Measurements from ENCODE around the gene GNG14. TPM values are rescaled to one million over a fixed set of nuclear protein-coding genes. Genes with fewer than 3 reads are reported as not detected.
A peak's percentile ranks its signal among the peaks of the same experiment; 100 is the strongest.

The GNG14 gene
- total and polyA plus RNA-seq, 2 experiments from 2014 or later, result not detected

DNA sequence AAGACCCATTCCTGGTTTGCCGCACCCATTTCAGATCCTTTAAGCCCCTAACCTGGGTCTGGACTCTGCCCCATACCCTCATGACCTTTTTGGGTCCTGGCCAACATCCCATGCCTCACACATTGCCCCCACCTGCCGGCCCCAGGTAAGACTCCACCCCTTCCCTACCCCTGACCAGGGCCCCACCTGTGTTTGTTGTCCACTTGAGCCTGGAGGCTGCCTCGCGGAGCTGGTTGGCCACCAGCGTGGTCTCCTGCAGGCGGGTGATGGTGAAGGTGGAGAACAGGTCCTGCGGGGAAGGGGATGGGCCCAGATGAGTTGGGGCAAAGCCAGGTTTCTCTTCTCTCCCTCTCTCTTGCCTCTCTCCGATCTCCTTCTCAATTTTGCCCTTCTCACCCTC, 40.8 kb upstream of the GNG14 start:
- H3K79me2 ChIP-seq, result no peaks in the 10 kb centered on the region
- H3K4me3 ChIP-seq, result no peak overlapping the region
- no peaks in the 10 kb centered on the region for H3K36me3 ChIP-seq (replicated peaks; ENCODE audit: insufficient read depth, low read depth)
- H3K4me1 ChIP-seq (ENCODE audit: insufficient read depth), result no peaks in the 10 kb centered on the region
- DNase-seq (ENCODE audit: low spot score), result no peak
- H4K20me1 ChIP-seq (ENCODE audit: insufficient read depth, poor library complexity, severe bottlenecking), result no peaks in the 10 kb centered on the region
- WGBS (ENCODE audit: low lambda C conversion rate, missing lambda C conversion rate), result 86% methylated on average over 8 of the region's 8 CpGs
- TF ChIP-seq, protein P1, sequence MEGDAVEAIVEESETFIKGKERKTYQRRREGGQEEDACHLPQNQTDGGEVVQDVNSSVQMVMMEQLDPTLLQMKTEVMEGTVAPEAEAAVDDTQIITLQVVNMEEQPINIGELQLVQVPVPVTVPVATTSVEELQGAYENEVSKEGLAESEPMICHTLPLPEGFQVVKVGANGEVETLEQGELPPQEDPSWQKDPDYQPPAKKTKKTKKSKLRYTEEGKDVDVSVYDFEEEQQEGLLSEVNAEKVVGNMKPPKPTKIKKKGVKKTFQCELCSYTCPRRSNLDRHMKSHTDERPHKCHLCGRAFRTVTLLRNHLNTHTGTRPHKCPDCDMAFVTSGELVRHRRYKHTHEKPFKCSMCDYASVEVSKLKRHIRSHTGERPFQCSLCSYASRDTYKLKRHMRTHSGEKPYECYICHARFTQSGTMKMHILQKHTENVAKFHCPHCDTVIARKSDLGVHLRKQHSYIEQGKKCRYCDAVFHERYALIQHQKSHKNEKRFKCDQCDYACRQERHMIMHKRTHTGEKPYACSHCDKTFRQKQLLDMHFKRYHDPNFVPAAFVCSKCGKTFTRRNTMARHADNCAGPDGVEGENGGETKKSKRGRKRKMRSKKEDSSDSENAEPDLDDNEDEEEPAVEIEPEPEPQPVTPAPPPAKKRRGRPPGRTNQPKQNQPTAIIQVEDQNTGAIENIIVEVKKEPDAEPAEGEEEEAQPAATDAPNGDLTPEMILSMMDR (IDR thresholded peaks at IDR 0.05; ENCODE audit: poor library complexity), result no peak
- TF ChIP-seq EZH2 (IDR thresholded peaks at IDR 0.05; ENCODE audit: borderline replicate concordance), result no peak
- TF ChIP-seq EZH2phosphoT487 (IDR thresholded peaks at IDR 0.05; ENCODE audit: low read depth, severe bottlenecking, unreplicated experiment), result no peak
- H3K27me3 ChIP-seq, result no peaks in the 10 kb centered on the region
- no peaks in the 10 kb centered on the region for H3K9me3 ChIP-seq (ENCODE audit: low read depth)
- no peak overlapping the region for H2AFZ ChIP-seq
- H3K4me2 ChIP-seq, result no peak overlapping the region
- H3K9me2 ChIP-seq (replicated peaks; ENCODE audit: insufficient read depth), result no peaks in the 10 kb centered on the region
- no peak overlapping the region for H3K27ac ChIP-seq

DNA sequence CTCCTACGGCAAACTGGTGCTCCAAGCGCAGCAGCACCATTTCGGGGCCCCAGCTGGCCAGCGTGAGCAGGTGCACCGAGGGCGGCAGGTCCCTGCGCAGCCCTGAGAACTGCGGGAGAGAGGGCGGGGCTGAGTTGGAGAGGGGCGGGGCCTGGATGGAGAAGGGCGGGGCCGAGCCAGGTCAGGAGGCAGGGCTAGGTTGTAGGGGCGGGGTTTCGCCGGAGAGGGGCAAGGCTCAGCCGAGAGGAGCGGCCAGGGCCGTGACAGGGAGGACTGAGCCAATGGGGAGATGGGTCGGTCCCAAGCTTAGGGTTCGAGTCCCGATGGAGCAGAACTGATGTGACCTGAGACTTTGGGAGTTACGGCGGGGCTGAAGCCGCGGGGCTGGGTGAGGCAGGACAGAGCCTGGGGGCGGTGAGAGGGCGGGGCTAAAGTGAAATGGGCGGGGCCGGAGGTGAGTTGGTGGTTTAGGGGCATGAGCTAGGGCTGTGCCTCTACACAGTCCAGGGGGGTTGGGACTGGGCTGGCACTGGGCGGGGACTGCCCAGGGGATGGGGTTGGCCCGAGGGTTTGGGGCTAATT, 40.2 kb upstream of the GNG14 start:
- Histone ChIP-seq H3K79me2 (no peaks in the 10 kb centered on the region), H2AFZ (no peak overlapping the region), H3K27ac (no peak overlapping the region), H3K9me3 (ENCODE audit: low read depth) (no peaks in the 10 kb centered on the region), H3K9me2 (replicated peaks; ENCODE audit: insufficient read depth) (no peaks in the 10 kb centered on the region), H3K4me2 (peak overlapping the region; percentile 49), H3K36me3 (replicated peaks; ENCODE audit: insufficient read depth, low read depth) (no peaks in the 10 kb centered on the region), H4K20me1 (ENCODE audit: insufficient read depth, poor library complexity, severe bottlenecking) (no peaks in the 10 kb centered on the region), H3K4me3 (no peak overlapping the region), H3K4me1 (ENCODE audit: insufficient read depth) (no peaks in the 10 kb centered on the region), H3K27me3 (no peaks in the 10 kb centered on the region)
- WGBS (ENCODE audit: low lambda C conversion rate, missing lambda C conversion rate), result 58% methylated on average over 15 of the region's 31 CpGs
- no peak for TF ChIP-seq EZH2 (IDR thresholded peaks at IDR 0.05; ENCODE audit: borderline replicate concordance)
- TF ChIP-seq, protein P1 (IDR thresholded peaks at IDR 0.05; ENCODE audit: poor library complexity), result no peak
- TF ChIP-seq EZH2phosphoT487 (IDR thresholded peaks at IDR 0.05; ENCODE audit: low read depth, severe bottlenecking, unreplicated experiment), result no peak
- DNase-seq (ENCODE audit: low spot score), result peak; percentile 66

DNA sequence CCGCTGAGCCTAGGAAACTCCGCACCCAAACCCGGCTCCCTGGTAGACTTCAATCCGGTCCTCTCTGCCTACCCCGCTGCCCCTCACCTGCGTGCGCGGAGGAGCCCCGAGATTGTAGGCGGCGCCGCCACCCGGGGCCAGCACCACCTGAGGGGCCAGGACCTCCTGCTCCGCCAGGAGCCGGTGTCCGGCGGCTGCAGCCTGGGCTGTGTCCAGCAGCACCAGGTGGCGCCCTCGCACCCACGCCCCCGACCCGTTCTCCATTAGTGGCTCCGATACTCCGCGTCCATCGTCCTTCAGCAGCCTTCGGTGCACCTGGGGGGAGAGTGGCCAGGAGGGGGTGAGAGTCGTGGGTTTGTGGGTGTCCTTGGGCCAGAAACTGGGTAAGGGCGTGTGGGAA, 39.7 kb upstream of the GNG14 start:
- no peak for DNase-seq (ENCODE audit: low spot score)
- Histone ChIP-seq H3K79me2 (no peaks in the 10 kb centered on the region), H3K4me2 (peak overlapping the region; percentile 49), H3K4me1 (ENCODE audit: insufficient read depth) (no peaks in the 10 kb centered on the region), H4K20me1 (ENCODE audit: insufficient read depth, poor library complexity, severe bottlenecking) (no peaks in the 10 kb centered on the region), H2AFZ (no peak overlapping the region), H3K4me3 (no peak overlapping the region), H3K27me3 (no peaks in the 10 kb centered on the region), H3K9me3 (ENCODE audit: low read depth) (no peaks in the 10 kb centered on the region), H3K36me3 (replicated peaks; ENCODE audit: insufficient read depth, low read depth) (no peaks in the 10 kb centered on the region), H3K27ac (no peak overlapping the region), H3K9me2 (replicated peaks; ENCODE audit: insufficient read depth) (no peaks in the 10 kb centered on the region)
- WGBS (ENCODE audit: low lambda C conversion rate, missing lambda C conversion rate), result 65% methylated on average over 24 of the region's 29 CpGs
- no peak for TF ChIP-seq EZH2 (IDR thresholded peaks at IDR 0.05; ENCODE audit: borderline replicate concordance)
- TF ChIP-seq, protein P1 (IDR thresholded peaks at IDR 0.05; ENCODE audit: poor library complexity), result peak; percentile 9

DNA sequence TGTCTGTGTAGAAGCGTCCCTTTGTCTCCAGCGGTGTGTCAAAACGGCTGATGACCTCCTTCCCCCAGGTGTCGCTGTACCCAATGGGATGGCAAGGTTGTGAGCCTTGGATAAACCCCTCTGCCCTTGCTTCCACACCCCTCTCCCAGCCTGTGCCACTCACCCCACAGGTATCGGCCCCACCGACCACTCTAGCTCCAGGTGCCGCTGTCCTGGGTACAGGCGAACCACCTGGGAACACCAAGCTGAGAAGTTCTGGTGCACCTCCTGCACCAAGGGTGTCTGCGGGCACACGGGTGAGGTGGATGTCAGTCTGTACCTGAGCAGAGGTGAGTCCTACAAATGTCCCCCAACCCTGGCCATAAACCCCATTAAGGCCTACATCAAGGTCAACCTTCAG, 37.9 kb upstream of the GNG14 start:
- WGBS (ENCODE audit: low lambda C conversion rate, missing lambda C conversion rate), result 100% methylated on average over 10 of the region's 10 CpGs

More for the DNA sequence above, 37.9 kb upstream of the GNG14 start:
- Histone ChIP-seq H2AFZ (no peak overlapping the region), H3K27ac (no peak overlapping the region), H3K4me2 (no peak overlapping the region), H3K27me3 (no peaks in the 10 kb centered on the region), H3K4me3 (no peak overlapping the region), H3K4me1 (ENCODE audit: insufficient read depth) (no peaks in the 10 kb centered on the region), H3K9me2 (replicated peaks; ENCODE audit: insufficient read depth) (no peaks in the 10 kb centered on the region), H3K79me2 (no peaks in the 10 kb centered on the region), H3K36me3 (replicated peaks; ENCODE audit: insufficient read depth, low read depth) (no peaks in the 10 kb centered on the region), H3K9me3 (ENCODE audit: low read depth) (no peaks in the 10 kb centered on the region), H4K20me1 (ENCODE audit: insufficient read depth, poor library complexity, severe bottlenecking) (no peaks in the 10 kb centered on the region)
- TF ChIP-seq EZH2phosphoT487 (IDR thresholded peaks at IDR 0.05; ENCODE audit: low read depth, severe bottlenecking, unreplicated experiment) (no peak), EZH2 (IDR thresholded peaks at IDR 0.05; ENCODE audit: borderline replicate concordance) (no peak)
- TF ChIP-seq, protein P1 (IDR thresholded peaks at IDR 0.05; ENCODE audit: poor library complexity), result no peak
- DNase-seq (ENCODE audit: low spot score), result no peak

All from hepatocyte (in vitro differentiated cells).